HL-60/S4 (cell line): Measurements from ENCODE around the gene ZMIZ1.

Experiments
- in situ Hi-C: fragments of 300-500 bp; cut with MboI; formaldehyde crosslinking; loops from 2 replicates; pipeline ENCODE4 v1.14.3; 2022; ENCODE audit warnings: low sequenced_read_pairs

Gene ZMIZ1

DNA sequence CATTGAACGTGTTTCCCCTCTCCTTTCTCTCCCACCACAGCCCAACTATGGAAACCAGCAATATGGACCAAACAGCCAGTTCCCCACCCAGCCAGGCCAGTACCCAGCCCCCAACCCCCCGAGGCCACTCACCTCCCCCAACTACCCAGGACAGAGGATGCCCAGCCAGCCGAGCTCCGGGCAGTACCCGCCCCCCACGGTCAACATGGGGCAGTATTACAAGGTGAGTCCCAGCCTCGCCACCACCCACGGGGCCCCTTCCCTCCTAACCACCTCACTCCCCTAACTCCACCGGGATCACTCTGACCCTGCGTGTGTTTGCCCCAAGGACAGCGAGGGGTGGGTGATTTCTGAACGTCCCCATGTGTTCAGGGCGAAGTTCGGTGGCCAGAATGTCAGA lies 227.7 kb downstream of the ZMIZ1 start:
- in situ Hi-C loops = no loop called here

DNA sequence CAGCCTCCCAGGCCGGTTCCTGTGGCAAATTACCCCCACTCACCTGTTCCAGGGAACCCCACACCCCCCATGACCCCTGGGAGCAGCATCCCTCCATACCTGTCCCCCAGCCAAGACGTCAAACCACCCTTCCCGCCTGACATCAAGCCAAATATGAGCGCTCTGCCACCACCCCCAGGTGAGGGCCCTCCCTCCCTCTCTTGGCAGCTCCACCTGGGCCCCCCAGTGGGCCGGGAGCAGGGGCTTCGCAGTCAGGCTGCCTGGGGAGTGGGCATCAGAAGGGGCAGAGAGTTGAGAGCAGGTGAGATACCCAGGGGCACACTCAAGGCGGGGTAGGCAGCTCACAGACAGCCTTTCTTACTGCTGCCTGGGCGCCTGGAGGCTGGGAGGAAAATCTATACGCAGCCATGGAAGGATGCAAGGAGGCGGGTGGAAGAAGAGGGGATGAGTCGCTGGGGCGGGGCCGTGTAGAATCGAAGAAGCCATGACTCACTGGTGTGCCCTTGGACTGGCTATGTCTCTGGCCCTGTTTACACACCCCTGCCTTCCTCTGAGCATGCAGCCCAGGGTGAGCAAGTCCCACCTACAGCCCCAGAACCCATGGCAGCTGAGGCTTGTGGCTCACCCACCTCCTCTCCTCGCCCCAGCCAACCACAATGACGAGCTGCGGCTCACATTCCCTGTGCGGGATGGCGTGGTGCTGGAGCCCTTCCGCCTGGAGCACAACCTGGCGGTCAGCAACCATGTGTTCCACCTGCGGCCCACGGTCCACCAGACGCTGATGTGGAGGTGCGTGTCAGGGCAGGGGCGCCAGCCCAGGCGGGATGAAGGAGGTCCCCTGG lies 229.9 kb downstream of the ZMIZ1 start:
- in situ Hi-C loops = no loop called here

DNA sequence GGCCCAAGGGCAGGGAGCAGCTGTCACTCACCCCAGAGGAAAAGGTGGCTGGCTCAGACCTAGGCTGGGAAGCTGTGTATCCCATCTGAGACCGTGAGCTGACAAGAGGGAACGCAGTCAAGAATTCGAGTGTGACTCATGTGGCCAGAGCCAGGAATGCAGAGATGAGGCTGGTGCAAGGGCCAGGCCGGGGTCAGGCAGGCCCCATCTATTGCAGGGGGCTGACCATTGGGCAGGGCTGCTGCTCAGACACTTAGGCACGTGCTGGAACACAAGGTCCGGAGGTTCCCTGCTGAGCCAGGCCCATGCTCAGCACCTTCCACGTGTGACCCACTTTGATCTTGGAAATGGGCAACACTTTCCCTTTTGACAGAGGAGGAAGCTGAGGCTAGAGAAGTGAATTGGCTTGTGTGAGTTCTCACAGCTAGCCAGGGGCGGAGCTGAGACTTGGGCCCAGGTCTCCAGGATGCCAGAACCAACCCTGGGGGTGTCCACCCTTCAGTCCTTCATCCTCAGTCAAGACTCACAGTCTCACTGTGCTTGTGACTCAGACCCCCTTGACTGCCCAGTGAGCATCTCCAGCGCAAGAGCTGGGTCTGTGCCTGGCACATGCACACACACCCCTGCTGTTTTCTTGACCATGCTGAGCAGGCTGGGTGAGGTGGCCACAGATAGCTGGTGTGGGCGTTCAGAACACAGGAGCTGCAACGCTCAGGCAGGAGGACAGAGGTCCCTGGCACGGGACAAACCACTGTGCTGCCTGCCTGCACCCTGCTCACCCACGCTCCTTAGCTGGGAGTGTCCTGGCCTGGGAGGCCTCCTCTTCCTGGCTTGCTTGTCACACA lies 230.9 kb downstream of the ZMIZ1 start:
- in situ Hi-C loops = no loop called here

DNA sequence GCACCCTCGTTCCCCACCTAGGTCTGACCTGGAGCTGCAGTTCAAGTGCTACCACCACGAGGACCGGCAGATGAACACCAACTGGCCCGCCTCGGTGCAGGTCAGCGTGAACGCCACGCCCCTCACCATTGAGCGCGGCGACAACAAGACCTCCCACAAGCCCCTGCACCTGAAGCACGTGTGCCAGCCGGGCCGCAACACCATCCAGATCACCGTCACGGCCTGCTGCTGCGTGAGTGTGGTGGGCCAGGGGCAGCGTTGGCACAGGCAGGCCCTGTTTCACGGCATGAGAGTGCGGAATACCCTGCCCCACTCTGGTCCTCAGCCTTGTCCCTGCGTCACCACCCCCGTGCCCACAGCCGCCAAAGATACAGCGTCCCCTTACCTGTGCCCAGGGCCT lies 231.9 kb downstream of the ZMIZ1 start:
- in situ Hi-C loops = no loop called here

DNA sequence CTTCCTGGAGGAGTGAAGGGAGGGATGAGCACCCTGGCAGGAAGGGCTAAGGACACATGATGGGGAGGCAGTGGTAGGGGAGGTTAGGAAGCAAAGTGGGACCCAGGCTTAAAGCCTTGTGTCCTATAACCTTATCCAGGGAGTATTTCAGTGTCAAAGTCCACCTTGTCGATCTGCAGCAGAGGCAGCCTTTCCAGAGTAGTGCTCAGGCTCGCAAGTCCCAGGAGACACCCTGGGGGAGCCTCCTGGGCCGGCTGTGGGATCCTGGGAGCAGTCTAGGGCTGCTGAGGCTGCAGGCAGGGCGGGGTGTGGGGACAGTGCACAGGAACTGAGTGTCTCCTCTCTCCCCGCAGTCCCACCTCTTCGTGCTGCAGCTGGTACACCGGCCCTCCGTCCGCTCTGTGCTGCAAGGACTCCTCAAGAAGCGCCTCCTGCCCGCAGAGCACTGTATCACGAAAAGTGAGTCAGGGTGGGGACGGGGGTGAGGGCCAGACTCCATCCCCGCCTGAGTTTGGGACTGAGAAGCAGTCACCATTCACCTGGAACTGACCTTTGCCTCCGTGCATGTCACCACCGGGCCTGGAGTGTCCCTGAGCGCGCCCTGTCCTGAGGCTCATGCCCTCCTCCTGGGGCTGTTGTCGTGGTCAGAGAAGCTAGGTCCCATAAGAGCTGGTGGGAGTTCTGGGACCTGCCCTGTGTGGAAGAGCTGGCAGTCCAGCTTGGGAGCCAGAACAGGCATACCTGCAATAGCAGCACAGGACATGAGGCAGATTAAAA lies 233.2 kb downstream of the ZMIZ1 start:
- in situ Hi-C loops = no loop called here

DNA sequence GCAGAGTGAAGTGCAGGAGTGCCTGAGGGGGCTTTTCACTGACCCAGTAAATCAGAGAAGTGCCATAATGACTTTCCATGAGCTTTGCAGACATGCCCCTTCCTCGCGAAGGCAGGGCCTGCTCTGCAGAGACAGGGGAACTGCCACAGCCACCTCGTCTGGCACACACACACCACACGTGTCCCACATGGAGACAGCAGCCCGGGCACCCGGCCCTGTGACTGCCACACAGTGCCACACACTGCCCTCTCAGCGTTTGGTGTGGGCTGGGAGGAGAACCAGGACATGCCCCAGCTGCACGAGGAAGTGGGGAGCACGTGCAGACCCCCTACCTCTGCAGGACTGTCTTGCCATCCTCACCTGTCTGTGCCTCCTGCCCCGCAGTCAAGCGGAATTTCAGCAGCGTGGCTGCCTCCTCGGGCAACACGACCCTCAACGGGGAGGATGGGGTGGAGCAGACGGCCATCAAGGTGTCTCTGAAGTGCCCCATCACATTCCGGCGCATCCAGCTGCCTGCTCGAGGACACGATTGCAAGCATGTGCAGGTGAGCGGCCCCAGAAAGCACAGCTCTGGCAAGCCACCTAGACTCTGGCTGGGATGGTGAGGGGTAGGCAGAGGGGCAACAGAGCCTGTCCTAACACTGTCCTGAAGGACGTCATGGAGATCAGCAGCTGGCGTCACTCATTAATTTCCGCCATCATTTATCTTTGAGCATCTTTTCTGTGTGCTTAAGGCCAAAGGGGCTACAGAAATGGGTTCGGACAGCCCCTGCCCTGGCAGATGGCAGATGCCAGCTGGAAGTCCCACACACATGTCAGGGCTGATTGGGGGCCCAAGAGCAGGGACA lies 235.1 kb downstream of the ZMIZ1 start:
- in situ Hi-C loops = no loop called here

DNA sequence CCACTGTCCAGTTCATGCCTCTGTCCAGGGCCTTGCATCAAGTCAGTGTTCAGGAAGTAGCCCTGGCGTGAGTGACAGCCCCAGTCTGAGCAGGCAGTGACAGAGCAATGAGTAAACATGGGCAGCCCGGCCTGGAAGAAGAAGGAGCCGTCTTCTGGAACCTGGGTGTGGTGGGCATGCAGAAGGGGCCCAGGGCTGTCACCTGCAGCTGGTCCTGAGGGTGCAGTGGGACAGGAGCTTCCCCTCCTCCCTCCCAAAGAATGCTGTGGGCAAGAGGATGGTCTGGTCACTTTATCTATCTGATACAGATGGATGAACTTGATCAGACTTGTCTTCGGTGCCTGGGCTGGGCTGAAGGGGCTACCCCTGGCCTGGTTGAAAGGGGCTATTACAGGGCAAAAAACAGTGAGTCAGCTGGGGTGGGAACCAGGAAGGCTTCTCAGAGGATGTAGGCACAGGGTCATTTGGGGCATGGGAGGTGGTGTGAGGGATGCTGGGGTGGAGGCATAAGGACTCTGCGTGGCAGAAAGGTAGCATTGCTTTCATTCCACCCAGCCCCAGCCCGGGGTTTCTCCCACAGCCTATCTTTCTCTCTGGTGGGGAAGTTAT lies 235.8 kb downstream of the ZMIZ1 start:
- in situ Hi-C loops = no loop called here

DNA sequence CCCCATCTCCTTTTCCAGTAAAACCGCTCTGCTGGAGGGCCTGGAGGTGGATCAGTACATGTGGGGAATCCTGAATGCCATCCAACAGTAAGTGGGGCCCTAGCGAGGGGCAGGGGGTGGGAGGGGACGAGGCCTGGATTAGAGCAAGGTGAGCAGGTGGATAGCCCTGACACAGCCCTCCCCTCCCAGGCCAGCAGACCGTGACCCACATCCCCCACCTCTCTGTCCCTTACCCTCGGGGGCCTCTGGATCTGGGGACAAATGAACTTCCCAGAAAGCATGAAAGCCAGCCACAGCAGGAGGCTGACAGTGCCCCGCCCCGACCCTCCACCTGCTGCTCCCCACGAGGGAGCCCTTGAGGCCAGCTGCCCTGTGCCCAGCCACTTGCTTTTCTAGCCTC lies 236.7 kb downstream of the ZMIZ1 start:
- in situ Hi-C loops = no loop called here

DNA sequence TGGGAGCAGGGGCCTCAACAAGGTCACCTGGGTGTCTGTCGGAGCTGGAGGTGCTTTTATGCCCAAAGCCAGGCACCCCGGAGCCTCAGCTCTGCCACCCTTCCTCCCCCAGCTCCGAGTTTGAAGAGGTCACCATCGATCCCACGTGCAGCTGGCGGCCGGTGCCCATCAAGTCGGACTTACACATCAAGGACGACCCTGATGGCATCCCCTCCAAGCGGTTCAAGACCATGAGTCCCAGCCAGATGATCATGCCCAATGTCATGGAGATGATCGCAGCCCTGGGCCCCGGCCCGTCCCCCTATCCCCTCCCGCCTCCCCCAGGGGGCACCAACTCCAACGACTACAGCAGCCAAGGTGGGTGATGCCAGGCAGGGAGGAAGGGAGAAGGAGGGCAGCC lies 237.2 kb downstream of the ZMIZ1 start:
- in situ Hi-C loops = no loop called here

DNA sequence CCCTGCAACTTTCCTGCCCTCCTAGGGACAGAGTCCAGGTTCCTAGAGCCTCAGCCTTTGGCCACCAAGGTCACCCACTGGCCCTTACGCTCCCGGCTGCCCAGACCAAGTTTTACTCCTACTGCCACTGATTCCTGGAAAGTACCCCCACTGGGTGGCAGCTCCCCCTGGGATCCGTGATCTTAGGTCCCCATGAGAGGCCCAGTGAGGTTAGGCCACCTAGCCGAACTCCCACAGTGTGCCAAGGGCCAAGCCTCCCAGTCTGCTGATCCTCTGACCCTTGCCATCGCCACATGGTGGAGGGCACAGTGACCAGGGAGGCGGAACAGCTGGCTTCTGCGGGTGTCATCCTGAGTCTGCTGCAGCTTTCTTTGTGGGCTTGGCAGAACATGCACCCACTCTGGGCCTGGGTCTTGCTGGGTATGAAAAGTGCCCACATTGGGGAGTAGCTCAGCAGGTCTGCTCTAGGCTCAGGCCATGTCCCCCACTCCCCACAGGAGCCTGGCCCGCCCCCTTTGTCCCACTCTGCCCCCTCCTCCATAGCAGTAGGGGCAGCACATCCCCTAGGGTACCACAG lies 238.0 kb downstream of the ZMIZ1 start:
- in situ Hi-C loops = no loop called here

DNA sequence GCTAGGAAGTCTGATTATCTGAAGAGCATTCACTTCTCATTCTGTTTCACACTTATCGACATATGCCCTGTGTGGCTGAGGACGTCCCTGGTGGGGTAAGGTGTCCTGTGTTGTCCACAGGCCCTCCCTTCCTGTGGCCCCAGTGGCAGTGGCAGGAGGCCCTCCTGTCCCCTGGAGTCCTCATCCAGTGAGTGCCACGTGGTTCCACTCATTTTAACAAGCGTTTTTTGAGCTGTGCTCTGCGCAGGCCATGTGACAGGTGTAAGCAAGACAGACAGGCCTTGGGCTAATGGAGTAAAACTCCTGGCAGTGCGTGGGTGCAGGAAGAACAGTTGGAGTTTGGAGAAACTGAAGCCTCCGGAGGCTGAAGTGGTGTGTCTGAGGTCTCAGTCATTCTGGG lies 239.2 kb downstream of the ZMIZ1 start:
- in situ Hi-C loops = no loop called here

DNA sequence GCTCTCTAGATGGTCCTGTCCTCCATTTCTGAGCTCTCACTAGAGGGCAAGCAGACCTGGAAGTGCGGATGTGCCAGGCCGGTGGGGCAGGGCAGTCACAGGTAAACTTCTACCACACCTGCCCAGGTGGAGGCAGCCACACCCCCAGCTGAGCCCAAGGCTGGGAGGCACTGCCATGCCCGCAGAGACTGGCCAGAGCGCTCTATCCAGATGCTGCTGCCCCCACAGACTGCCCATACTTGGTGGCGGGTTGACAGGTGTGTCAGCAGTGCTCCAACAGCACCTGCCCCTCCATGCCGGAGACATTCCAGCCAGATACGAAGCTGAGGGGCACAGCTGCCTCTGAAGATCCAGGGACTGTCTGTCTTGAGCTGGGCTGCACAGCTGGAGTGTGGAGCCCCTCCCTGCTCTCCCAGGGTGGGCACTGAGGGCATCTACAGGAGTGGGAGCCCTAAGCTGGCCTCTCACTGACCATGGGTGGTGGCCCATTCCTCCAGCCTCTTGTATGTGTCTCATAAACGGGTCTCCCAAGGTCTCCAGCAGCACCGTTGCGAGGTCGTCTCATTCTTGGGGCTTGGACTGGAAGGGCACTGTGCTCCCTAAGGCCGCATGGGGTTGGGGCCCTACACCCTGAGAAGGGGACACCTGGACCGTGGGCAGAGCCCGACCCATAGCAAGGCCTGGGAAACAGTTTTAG lies 240.4 kb downstream of the ZMIZ1 start:
- in situ Hi-C loops = no loop called here

DNA sequence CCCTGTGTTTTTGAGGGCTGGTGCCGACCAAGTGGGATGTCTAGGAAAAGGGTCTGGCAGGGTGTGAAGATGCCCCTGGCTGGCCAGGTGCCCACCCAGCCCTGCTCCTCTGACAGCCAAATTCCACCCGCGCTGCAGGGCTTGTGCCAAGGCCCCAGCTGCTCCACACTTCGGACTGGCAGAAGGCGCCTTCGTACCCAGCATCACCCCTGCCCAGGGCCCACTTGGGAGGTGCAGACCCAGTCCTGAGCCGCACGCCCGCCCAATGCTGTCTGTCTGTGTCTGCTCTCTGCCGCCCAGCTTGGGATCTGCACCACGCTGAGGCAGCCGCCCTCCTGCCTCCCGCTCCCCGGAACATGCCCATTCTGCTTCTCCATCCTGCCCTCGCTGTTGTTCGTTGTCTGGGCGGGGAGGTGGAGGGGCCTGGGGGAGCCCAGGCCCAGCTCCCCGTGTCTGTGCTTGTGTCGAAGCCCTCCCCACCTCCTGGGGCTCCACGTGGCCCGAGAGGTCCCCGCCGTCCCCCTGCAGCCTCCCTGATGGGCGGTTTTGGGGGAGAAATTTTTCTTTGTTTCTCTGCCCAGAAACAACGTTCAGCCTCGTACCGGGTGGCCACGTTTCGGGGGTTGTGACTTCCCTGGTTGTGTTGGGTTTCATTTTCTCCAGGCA lies 241.6 kb downstream of the ZMIZ1 start:
- in situ Hi-C loops = no loop called here

DNA sequence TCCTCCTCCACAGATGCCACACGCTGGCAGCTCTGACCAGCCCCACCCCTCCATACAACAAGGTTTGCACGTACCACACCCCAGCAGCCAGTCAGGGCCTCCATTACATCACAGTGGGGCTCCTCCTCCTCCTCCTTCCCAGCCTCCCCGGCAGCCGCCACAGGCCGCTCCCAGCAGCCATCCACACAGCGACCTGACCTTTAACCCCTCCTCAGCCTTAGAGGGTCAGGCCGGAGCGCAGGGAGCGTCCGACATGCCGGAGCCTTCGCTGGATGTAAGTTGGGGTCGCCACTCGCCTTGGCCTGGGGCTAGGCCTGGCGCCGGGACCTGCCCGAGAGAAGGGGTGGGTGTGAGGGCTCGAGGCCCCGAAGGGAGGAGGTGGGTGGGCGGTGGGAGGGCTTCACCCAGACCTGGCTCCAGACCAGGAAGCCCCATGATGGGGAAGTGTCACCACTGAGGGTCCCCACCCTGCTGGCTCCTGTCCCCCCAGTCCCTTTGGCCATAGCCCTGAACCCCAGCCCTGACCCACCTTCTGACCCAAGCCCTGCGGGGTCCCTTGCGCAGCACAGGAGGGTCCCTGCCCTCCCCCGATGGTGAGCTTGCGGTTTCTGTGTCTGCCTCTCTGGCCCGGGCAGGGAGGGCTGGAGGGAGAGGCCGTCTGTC lies 242.3 kb downstream of the ZMIZ1 start:
- in situ Hi-C loops = no loop called here

DNA sequence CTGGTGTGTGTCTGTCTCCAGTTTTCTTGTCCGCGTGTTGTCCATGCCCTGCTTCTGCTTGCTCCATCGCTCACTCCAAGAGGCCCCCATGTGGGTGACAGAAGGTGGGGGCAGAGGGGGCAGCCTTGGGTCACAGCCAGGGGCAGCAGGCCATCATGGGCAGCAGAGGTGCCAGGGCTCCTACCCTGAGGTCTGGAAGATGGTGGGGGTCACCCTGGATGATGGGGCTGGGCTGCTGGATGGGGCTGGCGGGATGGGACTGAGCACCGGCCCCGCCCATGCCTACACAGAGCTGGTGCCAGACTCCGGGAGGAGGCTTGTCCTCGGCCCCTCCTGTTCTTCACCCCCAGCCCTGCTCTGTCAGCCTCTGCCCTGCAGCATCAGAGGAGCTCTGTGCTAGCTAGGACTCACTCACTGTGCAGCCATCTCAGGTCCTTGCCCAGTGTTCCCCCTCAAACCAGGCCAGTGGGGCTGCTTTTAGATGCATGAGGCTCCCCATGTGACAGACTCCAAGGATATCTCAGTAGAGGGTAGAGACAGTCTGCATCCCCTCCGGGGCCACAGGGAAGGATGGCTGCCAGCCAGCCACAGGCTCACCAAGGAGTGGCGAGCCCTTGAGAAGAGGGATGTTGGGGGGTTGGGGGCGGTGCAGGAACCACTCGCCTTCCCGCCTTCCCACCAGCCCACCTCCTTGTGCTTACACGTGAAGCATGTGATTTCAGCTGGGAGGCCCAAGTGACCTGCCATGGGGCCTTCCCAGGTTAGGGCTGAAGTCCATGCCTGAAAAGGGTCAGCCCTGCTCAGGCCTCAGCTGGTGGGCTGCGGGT lies 243.0 kb downstream of the ZMIZ1 start:
- in situ Hi-C loops = no loop called here

DNA sequence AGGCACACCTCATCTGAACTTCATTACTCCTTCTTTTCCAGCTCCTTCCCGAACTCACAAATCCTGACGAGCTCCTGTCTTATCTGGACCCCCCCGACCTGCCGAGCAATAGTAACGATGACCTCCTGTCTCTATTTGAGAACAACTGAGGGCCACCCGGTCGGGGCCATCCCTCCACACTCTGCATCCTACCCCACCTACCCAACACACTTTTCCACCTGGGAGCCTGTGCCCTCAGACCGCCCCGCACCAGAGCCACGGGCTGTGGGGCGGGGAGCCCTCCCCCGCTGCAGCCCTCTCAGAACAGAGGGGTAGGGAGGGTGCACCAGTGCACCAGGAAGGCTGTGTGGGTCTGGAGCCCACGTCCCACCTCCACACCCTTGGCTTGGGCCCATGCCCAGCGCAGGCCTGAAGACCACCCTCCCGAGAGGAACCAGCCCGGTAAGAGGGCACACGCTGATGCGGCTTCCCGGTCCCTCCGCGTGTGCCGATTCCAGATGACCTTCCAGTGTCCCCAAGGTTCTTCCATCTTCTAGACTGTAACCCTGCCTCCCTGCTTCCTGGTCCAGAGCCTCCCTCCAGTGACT lies 243.9 kb downstream of the ZMIZ1 start:
- in situ Hi-C loops = no loop called here

DNA sequence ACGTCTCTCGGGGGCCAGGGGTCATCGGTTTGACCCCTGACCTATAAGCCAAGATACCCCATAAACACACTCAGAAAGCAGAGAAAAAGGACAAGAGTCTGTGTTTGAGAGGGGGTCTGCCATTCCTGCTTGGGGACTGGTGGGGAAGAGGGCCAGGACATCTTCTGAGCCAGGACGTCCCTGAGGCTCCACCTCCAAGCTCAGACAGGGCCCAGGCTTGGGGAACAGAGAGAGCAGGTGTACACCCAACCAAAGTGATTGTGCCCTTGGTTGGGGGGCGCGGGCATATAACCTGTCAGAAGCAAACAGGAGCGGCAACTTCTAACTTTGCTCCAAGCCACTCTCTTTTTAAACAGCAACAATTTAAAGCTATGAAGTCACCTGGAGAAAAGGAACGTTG lies 244.6 kb downstream of the ZMIZ1 start:
- in situ Hi-C loops = no loop called here
